GM23338 (cell line): ENCODE results near the gene TBATA. TPM values are rescaled to one million over a fixed set of nuclear protein-coding genes. Genes with fewer than 3 reads are reported as not detected.

ENCODE experiments used
- ATAC-seq: fragments of 200-7000 bp; cut with Tn5 transposase; 3 replicates; pipeline ENCODE4 v1.9.1; 2020
- DNase-seq: peaks from one replicate; pipeline ENCODE4 v3.0.0-alpha.2; 2015; ENCODE audit warnings: low spot score
- H2AFZ ChIP-seq: fragments of 200-600 bp; sonication (generic); 2 replicates; pipeline ENCODE4 v1.8.0; 2016; ENCODE audit warnings: antibody characterized with exemption, mild to moderate bottlenecking, moderate library complexity
- H3F3A ChIP-seq: fragments of 200-600 bp; sonication (generic); replicated peaks from 2 replicates; pipeline ENCODE4 v1.8.0; 2017; ENCODE audit warnings: antibody characterized with exemption, mixed run types, low read depth
- H3K27ac ChIP-seq: fragments of 200-600 bp; sonication (generic); 2 replicates; pipeline ENCODE4 v1.6.1; 2016; ENCODE audit warnings: low read depth
- H3K27me3 ChIP-seq: fragments of 200-600 bp; sonication (generic); 2 replicates; pipeline ENCODE4 v1.8.0; 2016; ENCODE audit warnings: mild to moderate bottlenecking, mixed run types, moderate library complexity; ENCODE audit not compliant: insufficient read depth
- H3K36me3 ChIP-seq: fragments of 200-600 bp; sonication (generic); 2 replicates; pipeline ENCODE4 v1.8.0; 2016; ENCODE audit warnings: mild to moderate bottlenecking; ENCODE audit not compliant: insufficient read depth
- H3K4me1 ChIP-seq: fragments of 200-600 bp; sonication (generic); 2 replicates; pipeline ENCODE4 v1.8.0; 2016; ENCODE audit warnings: mild to moderate bottlenecking, moderate library complexity; ENCODE audit not compliant: insufficient read depth
- H3K4me2 ChIP-seq: fragments of 200-600 bp; sonication (generic); 2 replicates; pipeline ENCODE4 v1.7.1; 2017; ENCODE audit warnings: mixed run types
- H3K4me3 ChIP-seq: fragments of 200-600 bp; sonication (generic); 2 replicates; pipeline ENCODE4 v1.6.1; 2016; ENCODE audit warnings: mixed run types
- H3K79me2 ChIP-seq: fragments of 200-600 bp; sonication (generic); replicated peaks from 2 replicates; pipeline ENCODE4 v1.8.0; 2017; ENCODE audit warnings: mild to moderate bottlenecking; ENCODE audit not compliant: insufficient read depth
- H3K9me2 ChIP-seq: fragments of 200-600 bp; sonication (generic); 2 replicates; pipeline ENCODE4 v1.8.0; 2017; ENCODE audit not compliant: insufficient read depth
- H4K20me1 ChIP-seq: fragments of 200-600 bp; sonication (generic); replicated peaks from 2 replicates; pipeline ENCODE4 v1.8.0; 2017; ENCODE audit warnings: mild to moderate bottlenecking; ENCODE audit not compliant: insufficient read depth
- H3K27ac Mint-ChIP-seq: 2 replicates; pipeline ENCODE4 v1.8.0; 2020; ENCODE audit warnings: inconsistent platforms, mild to moderate bottlenecking, moderate library complexity, mixed read lengths
- H3K27me3 Mint-ChIP-seq: 3 replicates; pipeline ENCODE4 v1.8.0; 2022; ENCODE audit warnings: low read depth, mild to moderate bottlenecking, moderate library complexity, mixed read lengths, inconsistent platforms; ENCODE audit not compliant: insufficient read depth, poor library complexity
- H3K36me3 Mint-ChIP-seq: 3 replicates; pipeline ENCODE4 v1.8.0; 2021; ENCODE audit warnings: low read depth, mild to moderate bottlenecking, inconsistent platforms, moderate library complexity, mixed read lengths
- H3K4me1 Mint-ChIP-seq: 3 replicates; pipeline ENCODE4 v1.8.0; 2020; ENCODE audit warnings: mild to moderate bottlenecking, inconsistent platforms, mixed read lengths
- H3K4me3 Mint-ChIP-seq: 3 replicates; pipeline ENCODE4 v1.8.0; 2021; ENCODE audit warnings: moderate library complexity, mild to moderate bottlenecking, inconsistent platforms, mixed read lengths
- H3K9me3 Mint-ChIP-seq: 3 replicates; pipeline ENCODE4 v1.8.0; 2020; ENCODE audit warnings: moderate library complexity, mild to moderate bottlenecking, inconsistent platforms, mixed read lengths
- CREB1 ChIP-seq: fragments of 250-450 bp; sonication (Bioruptor Pico); IDR thresholded peaks from 2 replicates; pipeline ENCODE4 v1.5.0; 2020; ENCODE audit warnings: low read depth, mild to moderate bottlenecking, moderate library complexity
- CTCF ChIP-seq, 2 experiments: fragments of 200-600 bp in 1 of 2; sonication (generic) in 1 of 2; conservative IDR thresholded peaks; 2 replicates each; pipeline versions ENCODE4 v1.5.1 to v1.6.1; 2016 to 2017; ENCODE audit warnings: antibody characterized with exemption in 2 of 2, low read depth in 2 of 2, mild to moderate bottlenecking in 2 of 2, moderate library complexity in 1 of 2
- ETS1 ChIP-seq: IDR thresholded peaks from 2 replicates; pipeline ENCODE4 v1.6.1; 2016; ENCODE audit warnings: antibody characterized with exemption
- EZH2 ChIP-seq: fragments of 200-600 bp; sonication (generic); IDR thresholded peaks from one replicate; pipeline ENCODE4 v1.8.0; 2017; ENCODE audit warnings: antibody characterized with exemption, mild to moderate bottlenecking, low read depth; ENCODE audit not compliant: unreplicated experiment
- EZH2phosphoT487 ChIP-seq: fragments of 200-600 bp; sonication (generic); IDR thresholded peaks from one replicate; pipeline ENCODE4 v1.8.1; 2018; ENCODE audit warnings: antibody characterized with exemption; ENCODE audit not compliant: unreplicated experiment
- JUNB ChIP-seq: IDR thresholded peaks from one replicate; pipeline ENCODE4 v1.6.1; 2016; ENCODE audit warnings: antibody characterized with exemption; ENCODE audit not compliant: unreplicated experiment
- REST ChIP-seq: IDR thresholded peaks from one replicate; pipeline ENCODE4 v1.6.1; 2018; ENCODE audit warnings: antibody characterized with exemption; ENCODE audit not compliant: unreplicated experiment
- STAT1 ChIP-seq: IDR thresholded peaks from one replicate; pipeline ENCODE4 v1.6.1; 2016; ENCODE audit warnings: antibody characterized with exemption; ENCODE audit not compliant: unreplicated experiment
- ZNF114 ChIP-seq: fragments of 250-450 bp; sonication (Bioruptor Pico); IDR thresholded peaks from 2 replicates; pipeline ENCODE4 v1.5.0; 2020; ENCODE audit warnings: mild to moderate bottlenecking, moderate library complexity
- ZNF331 ChIP-seq: fragments of 250-450 bp; sonication (Bioruptor Pico); IDR thresholded peaks from 2 replicates; pipeline ENCODE4 v1.5.0; 2020; ENCODE audit warnings: low read depth, mild to moderate bottlenecking, moderate library complexity
- polyA plus RNA-seq: library from polyadenylated mRNA; unstranded; fragments of >200 nt; fragmentation: Nextera tagmentation; extraction: Ambion mirVana; gene quantifications from 2 replicates; pipeline ENCODE4 v1.2.1, GENCODE V29; 2016
- total RNA-seq: library from RNA; depleted of rRNA; stranded (reverse); fragments of >200 nt; shearing (Covaris generic); gene quantifications from 2 replicates; pipeline ENCODE4 v1.2.3, GENCODE V29; 2014

The TBATA gene
- total and polyA plus RNA-seq, 2 experiments from 2014 or later = not detected

GRCh38 chr10:70830164-70830563 lies 45.0 kb upstream of the TBATA start:
- Histone ChIP-seq H3K4me2 (no peak overlapping the region), H4K20me1 (peaks cover 28% of the 10 kb centered on the region), H3K9me2 (no peaks in the 10 kb centered on the region), H3F3A (no peaks in the 10 kb centered on the region), H3K36me3 (no peaks in the 10 kb centered on the region), H3K79me2 (peaks cover 89% of the 10 kb centered on the region), H2AFZ (no peak overlapping the region), H3K4me3 (no peak overlapping the region), H3K4me1 (no peaks in the 10 kb centered on the region), H3K27ac (no peak overlapping the region), H3K27me3 (no peaks in the 10 kb centered on the region)
- Mint-ChIP-seq H3K4me3 (no peak overlapping the region), H3K27me3 (no peaks in the 10 kb centered on the region), H3K36me3 (peaks cover 14% of the 10 kb centered on the region), H3K9me3 (no peaks in the 10 kb centered on the region), H3K4me1 (no peaks in the 10 kb centered on the region; the same call in 2 of the 3 replicates), H3K27ac (peak overlapping the region; percentile 0; the same call in 1 of the 2 replicates)
- DNase-seq = no peak
- no peak for TF ChIP-seq ZNF331 (CRISPR knock-in tag)
- no peak for TF ChIP-seq ETS1
- TF ChIP-seq CREB1 (CRISPR knock-in tag) = no peak
- no peak for TF ChIP-seq JUNB
- no peak for TF ChIP-seq STAT1
- TF ChIP-seq CTCF (conservative IDR thresholded peaks at IDR 0.05; ENCODE audit: low read depth in 2 of 2) = no peak
- TF ChIP-seq EZH2phosphoT487 = no peak
- no peak for TF ChIP-seq REST
- no peak for ATAC-seq

GRCh38 chr10:70829543-70829942 lies 44.4 kb upstream of the TBATA start:
- no peaks in the 10 kb centered on the region for H3K36me3 ChIP-seq
- H3K27me3 ChIP-seq = no peaks in the 10 kb centered on the region
- no peaks in the 10 kb centered on the region for H3K9me3 Mint-ChIP-seq
- H3K4me1 ChIP-seq = no peaks in the 10 kb centered on the region
- no peak overlapping the region for H3K27ac Mint-ChIP-seq
- DNase-seq (no peak), ATAC-seq (no peak)
- no peaks in the 10 kb centered on the region for H3K9me2 ChIP-seq
- H2AFZ ChIP-seq = no peak overlapping the region
- peaks cover 33% of the 10 kb centered on the region for H4K20me1 ChIP-seq
- no peaks in the 10 kb centered on the region for H3F3A ChIP-seq
- H3K27me3 Mint-ChIP-seq = no peaks in the 10 kb centered on the region
- H3K4me2 ChIP-seq = no peak overlapping the region
- no peak overlapping the region for H3K4me3 Mint-ChIP-seq
- no peak overlapping the region for H3K4me3 ChIP-seq
- H3K36me3 Mint-ChIP-seq = peaks cover 14% of the 10 kb centered on the region
- no peak overlapping the region for H3K27ac ChIP-seq
- H3K4me1 Mint-ChIP-seq = no peaks in the 10 kb centered on the region; the same call in 2 of the 3 replicates
- H3K79me2 ChIP-seq = peaks cover 83% of the 10 kb centered on the region
- TF ChIP-seq REST (no peak), CREB1 (CRISPR knock-in tag) (no peak), EZH2phosphoT487 (no peak), CTCF (conservative IDR thresholded peaks at IDR 0.05; ENCODE audit: low read depth in 2 of 2) (no peak), ZNF114 (CRISPR knock-in tag) (no peak), STAT1 (no peak), EZH2 (no peak), ZNF331 (CRISPR knock-in tag) (no peak)
